GM23248 (cell line): ENCODE data around the gene CCDC85B.

Experiments
- EZH2 ChIP-seq: fragments of 200-600 bp; sonication (generic); IDR thresholded peaks from 2 replicates; pipeline ENCODE4 v1.6.1; 2018; ENCODE audit warnings: antibody characterized with exemption, mild to moderate bottlenecking; ENCODE audit not compliant: insufficient read depth, poor library complexity, severe bottlenecking
- EZH2phosphoT487 ChIP-seq: fragments of 200-600 bp; sonication (generic); IDR thresholded peaks from 2 replicates; pipeline ENCODE4 v1.6.1; 2018; ENCODE audit warnings: antibody characterized with exemption, moderate library complexity, mild to moderate bottlenecking, low read depth; ENCODE audit not compliant: insufficient read depth

GRCh38 chr11:65896034-65896999, 5.8 kb downstream of the CCDC85B start:
- TF ChIP-seq EZH2phosphoT487 (no peak), EZH2 (no peak)
